ENCODE measurements around the gene TNFAIP1. TPM values are rescaled to one million over a fixed set of nuclear protein-coding genes. Genes with fewer than 3 reads are reported as not detected.

Gene TNFAIP1
- polyA plus RNA-seq, 2 of the 4 experiments (the other 2 are of a cell fraction), result 38.8 to 68.3 TPM

DNA sequence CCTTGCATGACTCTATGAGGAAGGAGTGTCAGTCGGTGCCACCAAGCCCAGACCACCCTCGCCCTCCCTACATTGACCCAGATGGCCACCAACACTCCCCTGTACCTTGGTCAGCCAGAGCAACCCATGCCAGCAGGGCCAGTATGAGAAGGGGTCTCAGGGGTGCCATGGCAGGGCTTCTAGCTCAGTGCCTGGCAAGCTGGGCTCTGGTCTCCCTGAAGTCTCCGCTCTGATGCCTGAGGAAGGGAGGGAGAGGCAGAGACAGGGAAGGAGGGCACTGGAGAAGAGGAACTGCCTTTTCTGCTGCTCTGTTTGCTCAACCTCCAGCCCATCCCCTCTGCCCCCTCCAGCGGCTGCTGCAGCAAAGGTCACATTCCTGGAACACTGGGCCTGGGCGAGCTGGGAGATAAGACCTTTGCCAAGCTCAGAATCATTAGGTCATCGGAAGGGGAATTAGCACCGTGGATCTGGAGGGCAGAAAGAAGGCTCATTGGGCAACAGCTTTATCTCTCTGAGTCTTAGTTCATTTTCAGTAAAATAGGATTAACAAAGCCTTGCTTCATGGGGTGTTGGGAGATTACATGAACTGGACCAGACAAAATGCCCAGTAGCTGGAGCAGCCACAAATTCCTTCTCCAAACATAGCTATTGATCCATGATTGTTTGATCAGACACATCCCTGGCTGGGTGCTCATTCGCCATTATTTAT is 34.6 kb downstream of the TNFAIP1 start, which contains the start of gene VTN (continued):
- TF ChIP-seq TP53 (CRISPR knock-in tag; IDR thresholded peaks at IDR 0.05), result no peak
- TF ChIP-seq HOXB13 (CRISPR knock-in tag; IDR thresholded peaks at IDR 0.05; ENCODE audit: low read depth), result no peak
- TF ChIP-seq EHMT2 (IDR thresholded peaks at IDR 0.05; ENCODE audit: low read depth), result no peak
- TF ChIP-seq JUNB (IDR thresholded peaks at IDR 0.05), result no peak
- no peak for TF ChIP-seq RCOR1 (IDR thresholded peaks at IDR 0.05; ENCODE audit: low read depth, low read length)
- TF ChIP-seq SREBF2 (IDR thresholded peaks at IDR 0.05), result no peak
- peak in 1 of 2 experiments; percentile 35; a peak in 2 of 5 replicates for TF ChIP-seq RAD21 (conservative IDR thresholded peaks at IDR 0.05 in 1 of 2, IDR thresholded peaks at IDR 0.05 in 1 of 2)
- TF ChIP-seq, protein P1, sequence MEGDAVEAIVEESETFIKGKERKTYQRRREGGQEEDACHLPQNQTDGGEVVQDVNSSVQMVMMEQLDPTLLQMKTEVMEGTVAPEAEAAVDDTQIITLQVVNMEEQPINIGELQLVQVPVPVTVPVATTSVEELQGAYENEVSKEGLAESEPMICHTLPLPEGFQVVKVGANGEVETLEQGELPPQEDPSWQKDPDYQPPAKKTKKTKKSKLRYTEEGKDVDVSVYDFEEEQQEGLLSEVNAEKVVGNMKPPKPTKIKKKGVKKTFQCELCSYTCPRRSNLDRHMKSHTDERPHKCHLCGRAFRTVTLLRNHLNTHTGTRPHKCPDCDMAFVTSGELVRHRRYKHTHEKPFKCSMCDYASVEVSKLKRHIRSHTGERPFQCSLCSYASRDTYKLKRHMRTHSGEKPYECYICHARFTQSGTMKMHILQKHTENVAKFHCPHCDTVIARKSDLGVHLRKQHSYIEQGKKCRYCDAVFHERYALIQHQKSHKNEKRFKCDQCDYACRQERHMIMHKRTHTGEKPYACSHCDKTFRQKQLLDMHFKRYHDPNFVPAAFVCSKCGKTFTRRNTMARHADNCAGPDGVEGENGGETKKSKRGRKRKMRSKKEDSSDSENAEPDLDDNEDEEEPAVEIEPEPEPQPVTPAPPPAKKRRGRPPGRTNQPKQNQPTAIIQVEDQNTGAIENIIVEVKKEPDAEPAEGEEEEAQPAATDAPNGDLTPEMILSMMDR (IDR thresholded peaks at IDR 0.05), result no peak; the same call in 2 of the 3 replicates
- TF ChIP-seq SMC3 (IDR thresholded peaks at IDR 0.05), result peak; percentile 25; the same call in 1 of the 3 replicates
- 0 out of 5 replicates have a peak, but pooled peaks of 1 of the 2 experiments have one; percentile 33 for TF ChIP-seq JUN (IDR thresholded peaks at IDR 0.05)
- TF ChIP-seq HEYL (CRISPR knock-in tag; IDR thresholded peaks at IDR 0.05), result no peak
- no peak for TF ChIP-seq ZSCAN20 (CRISPR knock-in tag; IDR thresholded peaks at IDR 0.05)
- no peak for TF ChIP-seq ZC3H11A (IDR thresholded peaks at IDR 0.05)
- TF ChIP-seq FOSL2 (IDR thresholded peaks at IDR 0.05), result no peak
- no peak for TF ChIP-seq FOSL2 (CRISPR knock-in tag; IDR thresholded peaks at IDR 0.05)
- no peak for TF ChIP-seq KDM5A (IDR thresholded peaks at IDR 0.05)
- no peak for TF ChIP-seq TFCP2L1 (CRISPR knock-in tag; IDR thresholded peaks at IDR 0.05)
- no peak for TF ChIP-seq CHD2 (IDR thresholded peaks at IDR 0.05; ENCODE audit: low read length, partially characterized antibody)
- no peak for TF ChIP-seq BHLHE40 (IDR thresholded peaks at IDR 0.05; ENCODE audit: low read depth, low read length)
- no peak for TF ChIP-seq ZFP36 (IDR thresholded peaks at IDR 0.05; ENCODE audit: borderline replicate concordance, partially characterized antibody)
- no peak for TF ChIP-seq MYC (IDR thresholded peaks at IDR 0.05; ENCODE audit: borderline replicate concordance, low read length)
- TF ChIP-seq ESRRA (IDR thresholded peaks at IDR 0.05; ENCODE audit: borderline replicate concordance, low read length), result peak; percentile 74
- TF ChIP-seq HDAC2 (IDR thresholded peaks at IDR 0.05), result no peak
- no peak for TF ChIP-seq CBX2 (IDR thresholded peaks at IDR 0.05; ENCODE audit: borderline replicate concordance, low read depth)
- TF ChIP-seq PHF8 (IDR thresholded peaks at IDR 0.05; ENCODE audit: borderline replicate concordance, low read depth), result no peak
- peak; percentile 42; the same call in 1 of the 2 replicates for TF ChIP-seq GATA3 (IDR thresholded peaks at IDR 0.05; ENCODE audit: borderline replicate concordance)
- peak in 1 of 2 experiments; percentile 47; a peak in 1 of 5 replicates for TF ChIP-seq EP300 (IDR thresholded peaks at IDR 0.05)
- TF ChIP-seq, protein P2, sequence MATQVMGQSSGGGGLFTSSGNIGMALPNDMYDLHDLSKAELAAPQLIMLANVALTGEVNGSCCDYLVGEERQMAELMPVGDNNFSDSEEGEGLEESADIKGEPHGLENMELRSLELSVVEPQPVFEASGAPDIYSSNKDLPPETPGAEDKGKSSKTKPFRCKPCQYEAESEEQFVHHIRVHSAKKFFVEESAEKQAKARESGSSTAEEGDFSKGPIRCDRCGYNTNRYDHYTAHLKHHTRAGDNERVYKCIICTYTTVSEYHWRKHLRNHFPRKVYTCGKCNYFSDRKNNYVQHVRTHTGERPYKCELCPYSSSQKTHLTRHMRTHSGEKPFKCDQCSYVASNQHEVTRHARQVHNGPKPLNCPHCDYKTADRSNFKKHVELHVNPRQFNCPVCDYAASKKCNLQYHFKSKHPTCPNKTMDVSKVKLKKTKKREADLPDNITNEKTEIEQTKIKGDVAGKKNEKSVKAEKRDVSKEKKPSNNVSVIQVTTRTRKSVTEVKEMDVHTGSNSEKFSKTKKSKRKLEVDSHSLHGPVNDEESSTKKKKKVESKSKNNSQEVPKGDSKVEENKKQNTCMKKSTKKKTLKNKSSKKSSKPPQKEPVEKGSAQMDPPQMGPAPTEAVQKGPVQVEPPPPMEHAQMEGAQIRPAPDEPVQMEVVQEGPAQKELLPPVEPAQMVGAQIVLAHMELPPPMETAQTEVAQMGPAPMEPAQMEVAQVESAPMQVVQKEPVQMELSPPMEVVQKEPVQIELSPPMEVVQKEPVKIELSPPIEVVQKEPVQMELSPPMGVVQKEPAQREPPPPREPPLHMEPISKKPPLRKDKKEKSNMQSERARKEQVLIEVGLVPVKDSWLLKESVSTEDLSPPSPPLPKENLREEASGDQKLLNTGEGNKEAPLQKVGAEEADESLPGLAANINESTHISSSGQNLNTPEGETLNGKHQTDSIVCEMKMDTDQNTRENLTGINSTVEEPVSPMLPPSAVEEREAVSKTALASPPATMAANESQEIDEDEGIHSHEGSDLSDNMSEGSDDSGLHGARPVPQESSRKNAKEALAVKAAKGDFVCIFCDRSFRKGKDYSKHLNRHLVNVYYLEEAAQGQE (IDR thresholded peaks at IDR 0.05), result no peak
- peak in 1 of 2 experiments; percentile 42; a peak in 2 of 4 replicates for TF ChIP-seq CEBPB (IDR thresholded peaks at IDR 0.05)
- no peak for TF ChIP-seq NR3C1 (IDR thresholded peaks at IDR 0.05)
- no peak for TF ChIP-seq MAFK (IDR thresholded peaks at IDR 0.05; ENCODE audit: partially characterized antibody)
- TF ChIP-seq, protein P3, sequence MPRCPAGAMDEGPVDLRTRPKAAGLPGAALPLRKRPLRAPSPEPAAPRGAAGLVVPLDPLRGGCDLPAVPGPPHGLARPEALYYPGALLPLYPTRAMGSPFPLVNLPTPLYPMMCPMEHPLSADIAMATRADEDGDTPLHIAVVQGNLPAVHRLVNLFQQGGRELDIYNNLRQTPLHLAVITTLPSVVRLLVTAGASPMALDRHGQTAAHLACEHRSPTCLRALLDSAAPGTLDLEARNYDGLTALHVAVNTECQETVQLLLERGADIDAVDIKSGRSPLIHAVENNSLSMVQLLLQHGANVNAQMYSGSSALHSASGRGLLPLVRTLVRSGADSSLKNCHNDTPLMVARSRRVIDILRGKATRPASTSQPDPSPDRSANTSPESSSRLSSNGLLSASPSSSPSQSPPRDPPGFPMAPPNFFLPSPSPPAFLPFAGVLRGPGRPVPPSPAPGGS (IDR thresholded peaks at IDR 0.05), result 0 out of 3 replicates have a peak, but pooled peaks have one; percentile 12
- TF ChIP-seq KDM1A (IDR thresholded peaks at IDR 0.05; ENCODE audit: low read depth), result no peak
- TF ChIP-seq, protein P4, sequence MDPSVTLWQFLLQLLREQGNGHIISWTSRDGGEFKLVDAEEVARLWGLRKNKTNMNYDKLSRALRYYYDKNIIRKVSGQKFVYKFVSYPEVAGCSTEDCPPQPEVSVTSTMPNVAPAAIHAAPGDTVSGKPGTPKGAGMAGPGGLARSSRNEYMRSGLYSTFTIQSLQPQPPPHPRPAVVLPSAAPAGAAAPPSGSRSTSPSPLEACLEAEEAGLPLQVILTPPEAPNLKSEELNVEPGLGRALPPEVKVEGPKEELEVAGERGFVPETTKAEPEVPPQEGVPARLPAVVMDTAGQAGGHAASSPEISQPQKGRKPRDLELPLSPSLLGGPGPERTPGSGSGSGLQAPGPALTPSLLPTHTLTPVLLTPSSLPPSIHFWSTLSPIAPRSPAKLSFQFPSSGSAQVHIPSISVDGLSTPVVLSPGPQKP (IDR thresholded peaks at IDR 0.05; ENCODE audit: low read depth, low read length), result no peak
- no peak for TF ChIP-seq RNF2 (IDR thresholded peaks at IDR 0.05; ENCODE audit: borderline replicate concordance, low read depth)
- no peak for TF ChIP-seq CHD4 (IDR thresholded peaks at IDR 0.05; ENCODE audit: borderline replicate concordance)
- 0 out of 2 replicates have a peak, but pooled peaks have one; percentile 26 for TF ChIP-seq POLR2A (IDR thresholded peaks at IDR 0.05; ENCODE audit: low read length)
- no peak for TF ChIP-seq NPAS2 (CRISPR knock-in tag; IDR thresholded peaks at IDR 0.05; ENCODE audit: borderline replicate concordance)
